ENCODE data around the gene LOC128125822.
"Not testable (repeated sequence)": the region's sequence is repeated elsewhere in the genome, so short reads cannot be mapped to it uniquely, and the experiment has no call there.

The LOC128125822 gene

GRCh38 chr6:63572044-63572746 is at the start of gene LOC128125822, which contains the start of gene PTP4A1:
LOC128125822 (plus strand) TSS chr6:63572480.
PTP4A1 (plus strand) TSS chr6:63572480; CDS start chr6:63576881, 4,401 bp downstream.
- DNase-seq (ENCODE audit: extremely low spot score, insufficient read length, low read depth) (peak; percentile 83), FAIRE-seq (peak; percentile 85)

DNA sequence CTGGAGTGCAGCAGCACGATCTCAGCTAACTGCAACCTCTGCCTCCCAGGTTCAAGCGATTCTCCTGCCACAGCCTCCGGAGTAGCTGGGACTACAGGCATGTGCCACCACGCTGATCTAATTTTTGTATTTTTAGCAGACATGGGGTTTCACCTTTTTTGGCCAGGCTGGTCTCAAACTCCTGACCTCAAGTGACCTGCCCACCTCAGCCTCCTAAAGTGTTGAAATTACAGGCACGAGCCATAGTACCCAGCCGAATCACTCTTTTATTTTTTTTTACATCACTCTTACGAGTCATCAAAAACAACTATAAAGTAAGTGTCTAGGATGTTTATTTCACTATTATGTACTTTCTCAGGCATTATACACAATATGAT is 49.4 kb upstream of the LOC128125822 start:
- FAIRE-seq, result not testable (repeated sequence)

DNA sequence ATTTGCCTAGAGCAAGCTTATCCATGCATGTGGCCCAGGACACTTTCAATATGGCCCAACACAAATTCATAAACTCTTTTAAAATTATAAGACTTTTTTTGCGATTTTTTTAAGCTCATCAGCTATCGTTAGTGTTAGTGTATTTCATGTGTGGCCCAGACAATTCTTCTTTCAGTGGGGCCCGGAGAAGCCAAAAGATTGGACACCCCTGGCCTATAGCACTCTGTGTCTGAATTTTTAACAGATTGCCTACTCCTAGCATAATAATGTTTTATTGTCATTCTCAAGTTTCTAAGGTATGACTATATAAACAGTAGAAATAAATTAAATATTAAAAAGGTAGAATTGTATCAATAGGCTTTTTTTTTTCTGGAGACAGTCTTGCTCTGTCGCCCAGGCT is 48.6 kb upstream of the LOC128125822 start:
- FAIRE-seq (no peak), DNase-seq (ENCODE audit: extremely low spot score, insufficient read length, low read depth) (no peak)

More for the DNA sequence above, 49.4 kb upstream of the LOC128125822 start:
- DNase-seq (ENCODE audit: extremely low spot score, insufficient read length, low read depth), result not testable (repeated sequence)

DNA sequence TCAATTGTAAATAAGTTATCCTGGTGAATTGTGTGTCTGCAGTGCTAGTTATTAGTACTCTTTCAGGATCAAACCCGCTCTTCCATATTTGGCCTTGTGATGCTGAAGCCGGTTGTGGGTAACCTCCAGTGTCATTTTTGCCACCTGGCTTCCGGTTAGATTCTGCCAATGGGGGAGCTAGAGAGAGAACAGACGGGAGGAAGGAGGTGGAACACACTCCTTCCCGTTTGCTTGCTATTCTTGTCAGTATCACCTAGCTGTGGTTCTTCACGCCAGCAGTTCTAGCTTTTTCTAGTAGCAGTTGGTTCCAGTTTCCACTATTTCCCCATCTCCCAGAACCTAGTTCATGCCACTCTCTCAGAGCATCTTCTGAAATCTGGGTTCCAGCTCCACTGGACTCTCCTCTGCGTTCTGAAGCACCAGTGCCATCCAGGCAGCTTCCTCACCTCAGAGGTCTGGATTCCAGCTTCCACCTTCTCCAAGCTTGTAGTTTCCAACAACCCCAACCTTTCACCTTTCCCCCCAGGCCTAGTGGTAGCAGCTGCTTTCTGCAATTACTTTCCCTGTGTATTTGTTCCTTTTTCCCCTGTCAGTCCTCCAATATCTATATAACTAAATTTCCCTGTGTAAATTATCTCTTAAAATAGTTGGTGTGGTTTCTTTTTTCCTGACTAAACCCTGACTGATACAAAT is 46.9 kb upstream of the LOC128125822 start:
- FAIRE-seq, result peak; percentile 81
- DNase-seq (ENCODE audit: extremely low spot score, insufficient read length, low read depth), result no peak

GRCh38 chr6:63526931-63527330 is 45.3 kb upstream of the LOC128125822 start:
- DNase-seq (ENCODE audit: extremely low spot score, insufficient read length, low read depth) (no peak), FAIRE-seq (no peak)

DNA sequence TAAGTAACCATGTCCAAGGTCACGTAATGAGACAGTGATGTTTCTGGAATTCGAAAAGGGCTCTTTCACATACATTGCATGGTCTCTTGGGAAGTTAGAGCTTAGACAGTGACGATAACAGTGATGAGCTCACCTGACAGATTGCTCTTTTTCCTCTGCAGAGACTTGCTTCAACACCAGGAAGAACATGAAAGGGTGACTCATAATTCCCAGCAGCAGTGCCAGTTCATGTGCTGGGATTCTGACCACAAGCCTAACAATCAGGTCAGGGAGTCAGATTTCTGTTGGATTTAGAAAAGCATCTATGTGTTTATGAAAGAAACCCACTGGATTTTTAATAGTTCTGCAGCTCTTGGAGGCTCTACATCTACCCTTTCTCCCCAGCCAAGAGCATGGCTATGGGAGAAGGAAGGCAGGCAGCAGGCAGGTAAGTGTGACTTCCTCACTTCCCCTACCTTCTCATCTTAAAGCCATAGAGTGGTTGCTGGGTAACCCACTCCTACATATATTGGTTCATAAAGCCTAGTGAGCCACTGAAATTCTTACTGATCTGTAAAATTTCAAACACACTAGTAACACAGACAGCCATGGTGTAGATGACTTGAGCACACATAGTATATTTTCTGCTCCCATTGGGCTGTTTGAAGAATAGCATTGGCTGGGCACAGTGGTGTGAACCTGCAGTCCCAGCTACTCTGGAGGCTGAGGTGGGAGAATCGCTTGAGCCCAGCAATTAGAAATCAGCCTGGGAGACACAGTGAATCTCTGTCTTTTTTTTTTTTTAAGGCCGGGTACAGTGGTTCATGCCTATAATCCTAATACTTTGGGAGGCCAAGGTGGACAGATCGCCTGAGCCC is 44.4 kb upstream of the LOC128125822 start:
- no peak for DNase-seq (ENCODE audit: extremely low spot score, insufficient read length, low read depth)
- FAIRE-seq, result peak; percentile 18

DNA sequence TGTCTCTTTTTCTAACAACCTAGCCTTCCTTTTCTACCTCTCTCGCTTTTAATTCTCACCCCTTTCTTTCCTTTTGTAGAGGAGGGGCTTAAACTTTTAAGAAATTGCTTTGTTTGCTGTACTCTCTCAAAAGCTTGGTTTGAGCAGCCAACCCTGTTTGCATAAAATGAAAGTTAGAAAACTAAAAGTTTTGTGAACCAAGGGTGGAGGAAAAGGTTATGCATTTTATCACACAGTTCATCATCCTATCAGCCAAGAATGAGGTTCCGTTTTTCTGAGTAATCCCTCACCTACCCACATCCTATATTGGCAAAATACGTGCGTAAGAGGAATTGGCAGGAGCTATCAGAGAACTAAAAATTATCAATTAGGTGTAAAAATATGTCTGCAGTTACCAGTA is 42.8 kb upstream of the LOC128125822 start:
- no peak for DNase-seq (ENCODE audit: extremely low spot score, insufficient read length, low read depth)
- FAIRE-seq, result peak; percentile 26

- DNase-seq (ENCODE audit: extremely low spot score, insufficient read length, low read depth), result no peak
- no peak for FAIRE-seq
Observed at GRCh38 chr6:63530182-63530581, 42.1 kb upstream of the LOC128125822 start.

DNA sequence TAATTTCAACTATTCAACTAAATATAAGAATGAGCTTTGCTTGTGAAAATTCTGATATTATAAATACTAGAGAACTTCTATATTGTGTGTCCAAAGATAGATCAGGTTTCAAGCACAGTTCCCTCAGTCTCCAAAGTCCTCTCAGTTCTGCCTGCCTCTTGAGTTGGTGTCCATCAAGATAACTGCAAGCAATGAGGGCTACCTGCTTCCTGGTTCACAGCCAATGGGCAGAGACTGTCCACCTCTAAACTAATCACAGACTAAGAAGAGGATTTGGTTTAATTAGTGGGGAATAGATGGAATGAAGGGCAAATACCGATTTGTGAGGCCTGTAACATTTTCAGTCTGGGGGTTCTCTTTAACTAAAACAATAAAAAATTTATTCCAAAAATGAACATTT is 41.3 kb upstream of the LOC128125822 start:
- no peak for DNase-seq (ENCODE audit: extremely low spot score, insufficient read length, low read depth)
- no peak for FAIRE-seq

DNA sequence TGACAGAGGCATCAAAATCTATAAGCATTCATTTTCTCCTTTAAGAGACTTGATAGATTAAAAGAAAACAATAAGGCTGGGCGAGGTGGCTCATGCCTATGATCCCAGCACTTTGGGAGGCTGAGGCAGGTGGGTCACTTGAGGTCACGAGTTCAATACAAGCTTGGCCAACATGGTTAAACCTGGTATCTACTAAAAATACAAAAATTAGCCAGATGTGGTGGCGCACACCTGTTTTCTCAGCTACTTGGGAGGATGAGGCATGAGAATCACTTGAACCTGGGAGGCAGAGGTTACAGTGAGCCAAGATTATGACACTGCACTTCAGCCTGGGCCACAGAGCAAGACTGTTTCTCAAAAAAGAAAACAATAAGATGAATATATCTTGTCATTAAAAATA is 39.3 kb upstream of the LOC128125822 start:
- no peak for FAIRE-seq
- DNase-seq (ENCODE audit: extremely low spot score, insufficient read length, low read depth), result no peak

DNA sequence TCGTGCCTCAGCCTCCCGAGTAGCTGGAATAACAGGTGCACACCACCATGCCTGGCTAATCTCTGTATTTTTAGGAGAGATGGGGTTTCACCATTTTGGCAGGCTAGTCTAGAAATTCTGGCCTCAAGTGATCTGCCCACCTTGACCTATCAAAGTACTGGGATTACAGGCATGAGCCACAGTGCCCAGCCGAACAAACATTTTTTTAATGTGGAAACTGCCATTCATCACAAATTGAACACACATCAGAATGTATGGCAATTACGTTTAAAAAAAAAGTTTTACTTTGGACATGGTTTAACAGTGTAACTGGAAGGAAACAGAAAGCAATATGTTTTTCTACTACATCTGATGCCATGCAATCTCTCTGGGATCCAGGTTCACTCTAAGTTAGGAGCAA is 38.3 kb upstream of the LOC128125822 start:
- DNase-seq (ENCODE audit: extremely low spot score, insufficient read length, low read depth), result no peak
- FAIRE-seq, result no peak

DNA sequence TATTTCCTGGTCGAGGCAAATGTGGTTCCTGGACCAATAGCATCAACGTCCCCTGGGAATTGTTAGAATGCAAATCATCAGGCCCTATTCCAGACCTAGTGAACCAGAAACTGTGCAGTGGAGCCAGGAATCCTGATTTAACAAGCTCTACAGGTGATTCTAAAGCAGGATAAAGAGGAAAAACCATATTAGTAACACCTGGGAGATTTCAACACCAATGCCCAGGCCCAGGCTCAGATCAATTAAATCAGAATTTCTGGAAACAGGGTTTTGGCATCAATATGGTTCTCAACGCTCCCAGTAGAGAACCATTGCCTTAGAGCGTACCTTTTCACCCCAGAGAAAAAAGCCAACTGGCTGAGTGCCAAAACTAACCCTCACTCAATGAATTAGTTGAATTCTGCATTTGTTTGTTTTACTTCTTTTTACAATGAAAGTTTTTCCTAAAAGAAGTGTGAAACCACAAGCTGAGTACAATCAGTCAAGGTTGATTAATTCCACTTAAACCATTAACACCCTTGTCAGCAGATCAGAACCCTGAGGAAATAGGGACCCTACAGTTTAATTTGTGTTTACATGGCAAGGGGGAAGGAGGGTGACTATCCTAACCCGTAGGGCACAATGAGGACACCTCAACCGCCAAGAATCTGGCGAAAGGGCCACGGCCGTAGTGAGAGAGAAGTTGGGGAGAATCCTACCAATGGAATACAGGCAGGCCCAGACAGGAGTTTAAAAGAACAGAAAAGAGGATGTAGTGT is 34.9 kb upstream of the LOC128125822 start:
- DNase-seq (ENCODE audit: extremely low spot score, insufficient read length, low read depth), result peak; percentile 11
- peak; percentile 70 for FAIRE-seq

- no peak for DNase-seq (ENCODE audit: extremely low spot score, insufficient read length, low read depth)
- FAIRE-seq, result no peak
Observed at GRCh38 chr6:63537959-63538300, 34.4 kb upstream of the LOC128125822 start.

DNA sequence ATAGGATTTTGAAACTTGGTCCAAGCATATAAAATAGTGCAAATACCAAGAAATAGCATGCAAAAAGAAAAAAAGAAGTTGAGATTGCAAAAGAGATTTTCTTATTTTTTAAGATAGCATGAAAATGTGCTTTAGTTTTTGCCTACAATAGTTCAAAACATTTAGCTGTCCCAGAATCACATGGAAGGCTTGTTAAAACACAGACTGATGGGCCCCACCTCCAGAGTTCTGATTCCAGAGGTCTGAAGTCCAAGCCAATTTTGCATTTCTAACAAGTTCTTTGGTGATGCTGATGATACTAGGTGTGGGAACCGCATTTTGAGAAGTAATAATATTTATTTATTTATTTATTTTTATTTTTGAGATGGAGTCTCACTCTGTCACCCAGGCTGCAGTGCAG is 33.7 kb upstream of the LOC128125822 start:
- no peak for FAIRE-seq
- DNase-seq (ENCODE audit: extremely low spot score, insufficient read length, low read depth), result no peak

GRCh38 chr6:63543001-63543400 is 29.3 kb upstream of the LOC128125822 start:
- DNase-seq (ENCODE audit: extremely low spot score, insufficient read length, low read depth) (no peak), FAIRE-seq (no peak)

DNA sequence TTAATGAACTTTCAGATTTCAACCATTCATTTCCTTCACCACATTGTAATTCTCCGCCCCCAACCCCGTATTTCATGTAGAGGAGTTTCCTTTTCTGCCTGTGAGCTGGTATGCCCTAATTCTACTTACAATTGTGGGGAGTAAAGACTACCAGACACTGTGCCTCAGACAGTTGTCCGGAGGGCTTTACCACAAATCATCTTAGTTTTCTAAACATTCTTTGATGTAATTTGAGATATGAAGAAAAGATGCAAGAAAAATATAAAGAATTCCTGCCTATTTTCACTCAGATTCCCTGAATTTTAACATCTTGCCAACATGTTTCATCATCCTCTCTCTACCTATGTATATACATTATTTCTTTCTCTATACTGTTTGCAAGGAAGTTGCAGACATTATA is 28.3 kb upstream of the LOC128125822 start:
- no peak for FAIRE-seq
- DNase-seq (ENCODE audit: extremely low spot score, insufficient read length, low read depth), result no peak

- DNase-seq (ENCODE audit: extremely low spot score, insufficient read length, low read depth), result no peak
- no peak for FAIRE-seq
Observed at GRCh38 chr6:63546236-63546635, 26.0 kb upstream of the LOC128125822 start.

DNA sequence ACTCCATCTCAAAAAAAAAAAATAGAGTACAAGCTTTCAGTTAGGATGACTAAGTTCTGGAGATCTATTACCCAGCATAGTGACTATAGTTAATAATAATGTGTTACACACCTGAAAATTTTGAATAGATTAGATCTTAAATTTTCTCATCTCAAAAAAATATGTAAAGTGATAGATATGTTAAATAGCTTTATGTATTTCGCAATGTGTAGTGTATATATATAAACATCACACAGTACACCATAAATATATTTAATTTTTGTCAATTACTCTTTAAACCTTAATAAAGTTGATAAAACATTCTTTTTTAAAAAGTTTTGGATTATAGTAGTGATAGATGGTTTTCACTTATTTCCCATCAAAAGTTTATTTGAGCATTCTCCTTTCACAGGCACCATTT is 25.6 kb upstream of the LOC128125822 start:
- DNase-seq (ENCODE audit: extremely low spot score, insufficient read length, low read depth) (no peak), FAIRE-seq (no peak)

- FAIRE-seq (no peak), DNase-seq (ENCODE audit: extremely low spot score, insufficient read length, low read depth) (no peak)
Observed at GRCh38 chr6:63549076-63549475, 23.2 kb upstream of the LOC128125822 start.

- FAIRE-seq (peak; percentile 98), DNase-seq (ENCODE audit: extremely low spot score, insufficient read length, low read depth) (no peak)
Observed at GRCh38 chr6:63553208-63553607, 19.1 kb upstream of the LOC128125822 start.
